ENCODE data around the gene SRGAP1.

Gene SRGAP1

DNA sequence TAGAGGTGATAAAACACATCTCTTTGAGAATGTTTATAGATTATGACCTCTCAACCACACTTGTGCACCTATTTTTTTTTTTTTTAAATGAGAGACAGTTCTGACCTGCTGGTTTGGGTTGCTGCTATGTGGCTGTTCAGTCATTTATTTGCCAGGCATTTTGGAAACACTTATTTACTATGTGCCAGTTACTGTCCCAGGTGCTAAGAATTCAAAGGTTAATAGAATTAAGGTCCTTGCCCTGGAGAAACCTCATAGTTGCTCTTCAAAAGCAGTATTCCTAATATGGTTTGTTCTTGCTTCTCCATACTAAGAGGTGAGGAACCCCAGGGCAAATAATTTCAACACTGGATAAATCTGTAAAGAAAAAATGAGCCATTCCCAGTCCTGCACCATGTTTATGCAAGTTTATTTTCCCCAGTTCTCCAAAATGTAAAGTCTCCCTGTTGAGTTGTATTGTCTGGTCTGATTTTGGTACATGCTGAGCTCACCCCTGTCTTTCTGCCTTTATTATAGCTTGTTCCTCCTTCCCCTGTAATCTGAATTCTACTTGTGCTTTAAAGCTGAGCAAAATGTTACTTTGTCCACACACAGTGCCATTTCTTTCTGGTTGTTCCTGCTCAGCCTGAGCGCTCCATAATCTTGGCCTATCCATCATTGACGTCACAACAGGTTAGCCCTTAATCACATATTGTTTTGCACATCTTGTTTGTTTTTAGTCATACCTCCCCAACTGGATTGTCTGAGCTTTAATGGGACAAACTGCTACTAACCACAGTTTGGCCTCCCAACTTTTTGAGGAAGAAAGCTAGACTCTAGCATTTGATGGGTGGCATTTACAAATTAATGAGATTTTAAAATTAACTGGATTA lies 56.7 kb downstream of the SRGAP1 start:
- Histone ChIP-seq H3K27me3 (ENCODE audit: insufficient read depth, poor library complexity, severe bottlenecking) (no peaks in the 10 kb centered on the region), H3K27ac (replicated peaks) (no peak overlapping the region), H3K4me3 (replicated peaks; ENCODE audit: insufficient read depth, low read length) (no peak overlapping the region)
- DNase-seq (ENCODE audit: low read depth in 1 of 2, low spot score in 1 of 2), result no peak
- no peak for TF ChIP-seq POLR2AphosphoS5 (IDR thresholded peaks at IDR 0.05; ENCODE audit: low read depth)
- TF ChIP-seq, protein P1, sequence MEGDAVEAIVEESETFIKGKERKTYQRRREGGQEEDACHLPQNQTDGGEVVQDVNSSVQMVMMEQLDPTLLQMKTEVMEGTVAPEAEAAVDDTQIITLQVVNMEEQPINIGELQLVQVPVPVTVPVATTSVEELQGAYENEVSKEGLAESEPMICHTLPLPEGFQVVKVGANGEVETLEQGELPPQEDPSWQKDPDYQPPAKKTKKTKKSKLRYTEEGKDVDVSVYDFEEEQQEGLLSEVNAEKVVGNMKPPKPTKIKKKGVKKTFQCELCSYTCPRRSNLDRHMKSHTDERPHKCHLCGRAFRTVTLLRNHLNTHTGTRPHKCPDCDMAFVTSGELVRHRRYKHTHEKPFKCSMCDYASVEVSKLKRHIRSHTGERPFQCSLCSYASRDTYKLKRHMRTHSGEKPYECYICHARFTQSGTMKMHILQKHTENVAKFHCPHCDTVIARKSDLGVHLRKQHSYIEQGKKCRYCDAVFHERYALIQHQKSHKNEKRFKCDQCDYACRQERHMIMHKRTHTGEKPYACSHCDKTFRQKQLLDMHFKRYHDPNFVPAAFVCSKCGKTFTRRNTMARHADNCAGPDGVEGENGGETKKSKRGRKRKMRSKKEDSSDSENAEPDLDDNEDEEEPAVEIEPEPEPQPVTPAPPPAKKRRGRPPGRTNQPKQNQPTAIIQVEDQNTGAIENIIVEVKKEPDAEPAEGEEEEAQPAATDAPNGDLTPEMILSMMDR (IDR thresholded peaks at IDR 0.05; ENCODE audit: insufficient read depth, low read length), result no peak
- no peak for TF ChIP-seq GABPA (IDR thresholded peaks at IDR 0.05; ENCODE audit: low read depth)
- TF ChIP-seq, protein P2, sequence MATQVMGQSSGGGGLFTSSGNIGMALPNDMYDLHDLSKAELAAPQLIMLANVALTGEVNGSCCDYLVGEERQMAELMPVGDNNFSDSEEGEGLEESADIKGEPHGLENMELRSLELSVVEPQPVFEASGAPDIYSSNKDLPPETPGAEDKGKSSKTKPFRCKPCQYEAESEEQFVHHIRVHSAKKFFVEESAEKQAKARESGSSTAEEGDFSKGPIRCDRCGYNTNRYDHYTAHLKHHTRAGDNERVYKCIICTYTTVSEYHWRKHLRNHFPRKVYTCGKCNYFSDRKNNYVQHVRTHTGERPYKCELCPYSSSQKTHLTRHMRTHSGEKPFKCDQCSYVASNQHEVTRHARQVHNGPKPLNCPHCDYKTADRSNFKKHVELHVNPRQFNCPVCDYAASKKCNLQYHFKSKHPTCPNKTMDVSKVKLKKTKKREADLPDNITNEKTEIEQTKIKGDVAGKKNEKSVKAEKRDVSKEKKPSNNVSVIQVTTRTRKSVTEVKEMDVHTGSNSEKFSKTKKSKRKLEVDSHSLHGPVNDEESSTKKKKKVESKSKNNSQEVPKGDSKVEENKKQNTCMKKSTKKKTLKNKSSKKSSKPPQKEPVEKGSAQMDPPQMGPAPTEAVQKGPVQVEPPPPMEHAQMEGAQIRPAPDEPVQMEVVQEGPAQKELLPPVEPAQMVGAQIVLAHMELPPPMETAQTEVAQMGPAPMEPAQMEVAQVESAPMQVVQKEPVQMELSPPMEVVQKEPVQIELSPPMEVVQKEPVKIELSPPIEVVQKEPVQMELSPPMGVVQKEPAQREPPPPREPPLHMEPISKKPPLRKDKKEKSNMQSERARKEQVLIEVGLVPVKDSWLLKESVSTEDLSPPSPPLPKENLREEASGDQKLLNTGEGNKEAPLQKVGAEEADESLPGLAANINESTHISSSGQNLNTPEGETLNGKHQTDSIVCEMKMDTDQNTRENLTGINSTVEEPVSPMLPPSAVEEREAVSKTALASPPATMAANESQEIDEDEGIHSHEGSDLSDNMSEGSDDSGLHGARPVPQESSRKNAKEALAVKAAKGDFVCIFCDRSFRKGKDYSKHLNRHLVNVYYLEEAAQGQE (IDR thresholded peaks at IDR 0.05; ENCODE audit: insufficient replicate concordance, low read depth), result no peak
- no peak for TF ChIP-seq SPI1 (IDR thresholded peaks at IDR 0.05; ENCODE audit: borderline replicate concordance, low read depth)

DNA sequence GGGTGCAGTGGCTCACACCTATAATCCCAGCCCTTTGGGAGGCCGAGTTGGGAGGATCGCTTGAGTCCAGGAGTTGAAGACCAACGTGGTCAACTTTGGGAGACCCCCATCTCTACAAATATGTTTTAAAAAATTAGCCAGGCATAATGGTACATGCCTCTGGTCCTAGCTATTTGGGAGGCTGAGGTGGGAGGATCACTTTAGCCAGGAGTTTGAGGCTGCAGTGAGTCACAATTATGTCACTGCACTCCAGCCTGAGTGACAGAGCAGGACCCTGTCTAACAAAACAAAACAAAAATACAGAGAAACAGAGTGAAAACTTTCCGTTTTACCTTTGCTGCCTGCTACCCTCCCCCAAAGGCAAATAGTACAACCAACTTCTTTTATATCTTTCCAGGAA lies 60.2 kb downstream of the SRGAP1 start:
- H3K27me3 ChIP-seq (ENCODE audit: insufficient read depth, poor library complexity, severe bottlenecking), result no peaks in the 10 kb centered on the region
- TF ChIP-seq SPI1 (IDR thresholded peaks at IDR 0.05; ENCODE audit: borderline replicate concordance, low read depth) (no peak), POLR2AphosphoS5 (IDR thresholded peaks at IDR 0.05; ENCODE audit: low read depth) (no peak)
- TF ChIP-seq, protein P2 (IDR thresholded peaks at IDR 0.05; ENCODE audit: insufficient replicate concordance, low read depth), result no peak
- no peak for DNase-seq (ENCODE audit: low read depth in 1 of 2, low spot score in 1 of 2)

DNA sequence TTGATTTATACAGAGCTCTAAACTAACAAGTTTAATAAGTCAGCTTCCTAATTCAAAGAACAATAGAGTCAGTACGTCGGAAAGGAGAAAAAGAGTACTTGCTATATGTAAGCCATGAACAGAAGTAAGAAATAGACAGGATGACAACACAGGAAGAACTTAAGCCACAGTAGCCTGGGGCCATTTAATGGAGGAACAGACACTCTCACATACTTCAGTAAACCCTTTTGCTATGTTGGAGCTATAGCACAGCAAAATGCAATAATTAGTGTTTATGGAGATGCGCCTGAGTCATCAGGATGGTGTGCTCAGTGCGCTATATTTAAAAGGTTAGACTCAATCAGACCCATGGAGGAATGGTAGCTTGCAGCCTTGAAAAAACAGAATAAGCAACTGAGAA lies 61.0 kb downstream of the SRGAP1 start:
- no peak for TF ChIP-seq GABPA (IDR thresholded peaks at IDR 0.05; ENCODE audit: low read depth)
- TF ChIP-seq POLR2AphosphoS5 (IDR thresholded peaks at IDR 0.05; ENCODE audit: low read depth), result no peak
- TF ChIP-seq, protein P2 (IDR thresholded peaks at IDR 0.05; ENCODE audit: insufficient replicate concordance, low read depth), result no peak
- Histone ChIP-seq H3K27me3 (ENCODE audit: insufficient read depth, poor library complexity, severe bottlenecking) (no peaks in the 10 kb centered on the region), H3K4me3 (replicated peaks; ENCODE audit: insufficient read depth, low read length) (no peak overlapping the region), H3K27ac (replicated peaks) (peak overlapping the region; percentile 18)
- DNase-seq (ENCODE audit: low read depth in 1 of 2, low spot score in 1 of 2), result no peak

More for the DNA sequence above, 60.2 kb downstream of the SRGAP1 start:
- Histone ChIP-seq H3K27ac (replicated peaks) (no peak overlapping the region), H3K4me3 (replicated peaks; ENCODE audit: insufficient read depth, low read length) (no peak overlapping the region)

DNA sequence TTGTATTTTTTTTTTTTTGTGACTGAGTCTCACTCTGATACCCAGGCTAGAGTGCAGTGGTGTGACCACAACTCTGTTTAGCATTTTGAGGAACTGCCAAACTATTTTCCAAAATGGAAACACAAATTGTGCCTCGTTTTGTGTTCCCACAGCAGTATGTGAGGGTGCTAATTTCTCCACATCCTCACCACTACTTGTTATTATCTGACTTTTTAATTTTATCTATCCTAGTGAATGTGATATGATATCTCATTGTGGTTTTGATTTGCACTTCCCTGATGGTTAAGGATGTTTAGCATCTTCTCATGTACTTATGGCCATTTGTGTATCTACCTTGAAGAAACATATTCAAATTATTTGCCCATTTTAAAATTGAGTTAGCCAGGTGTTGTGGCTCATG lies 62.4 kb downstream of the SRGAP1 start:
- no peak for DNase-seq (ENCODE audit: low read depth in 1 of 2, low spot score in 1 of 2)
- TF ChIP-seq SPI1 (IDR thresholded peaks at IDR 0.05; ENCODE audit: borderline replicate concordance, low read depth) (no peak), GABPA (IDR thresholded peaks at IDR 0.05; ENCODE audit: low read depth) (no peak), POLR2AphosphoS5 (IDR thresholded peaks at IDR 0.05; ENCODE audit: low read depth) (no peak)
- TF ChIP-seq, protein P2 (IDR thresholded peaks at IDR 0.05; ENCODE audit: insufficient replicate concordance, low read depth), result no peak
- TF ChIP-seq, protein P1 (IDR thresholded peaks at IDR 0.05; ENCODE audit: insufficient read depth, low read length), result no peak

More for the DNA sequence above, 62.4 kb downstream of the SRGAP1 start:
- H3K27me3 ChIP-seq (ENCODE audit: insufficient read depth, poor library complexity, severe bottlenecking), result no peaks in the 10 kb centered on the region
- no peak overlapping the region for H3K4me3 ChIP-seq (replicated peaks; ENCODE audit: insufficient read depth, low read length)
- H3K27ac ChIP-seq (replicated peaks), result no peak overlapping the region

Data from HL-60 (cell line).